HEK293 (cell line): ENCODE results near the gene MFSD11.

ENCODE experiments used
- HIC1 ChIP-seq: fragments of 450-650 bp; formaldehyde crosslinking; IDR thresholded peaks from 2 replicates; pipeline ENCODE4 v1.5.1; 2016; ENCODE audit warnings: missing biosample characterization, missing genetic modification characterization
- KLF1 ChIP-seq: fragments of 450-650 bp; formaldehyde crosslinking; IDR thresholded peaks from 2 replicates; pipeline ENCODE4 v1.5.1; 2016; ENCODE audit warnings: missing biosample characterization, missing genetic modification characterization
- KLF10 ChIP-seq: fragments of 450-650 bp; IDR thresholded peaks from 2 replicates; pipeline ENCODE4 v1.5.1; 2018; ENCODE audit warnings: missing biosample characterization, mild to moderate bottlenecking, missing genetic modification characterization
- KLF17 ChIP-seq: fragments of 450-650 bp; formaldehyde crosslinking; IDR thresholded peaks from 2 replicates; pipeline ENCODE4 v1.5.1; 2016; ENCODE audit warnings: missing biosample characterization, missing genetic modification characterization
- SCRT2 ChIP-seq: fragments of 450-650 bp; formaldehyde crosslinking; IDR thresholded peaks from 2 replicates; pipeline ENCODE4 v1.5.1; 2016; ENCODE audit warnings: missing biosample characterization, missing genetic modification characterization
- SP3 ChIP-seq: fragments of 450-650 bp; formaldehyde crosslinking; IDR thresholded peaks from 2 replicates; pipeline ENCODE4 v1.5.1; 2016; ENCODE audit warnings: missing biosample characterization, missing genetic modification characterization
- ZBTB11 ChIP-seq: fragments of 450-650 bp; formaldehyde crosslinking; conservative IDR thresholded peaks from 2 replicates; pipeline ENCODE4 v1.5.1; 2016; ENCODE audit warnings: low read depth, missing biosample characterization, missing genetic modification characterization
- ZBTB17 ChIP-seq: fragments of 450-650 bp; formaldehyde crosslinking; IDR thresholded peaks from 2 replicates; pipeline ENCODE4 v1.5.1; 2016; ENCODE audit warnings: missing biosample characterization, missing genetic modification characterization
- ZNF16 ChIP-seq: fragments of 450-650 bp; formaldehyde crosslinking; IDR thresholded peaks from 2 replicates; pipeline ENCODE4 v1.5.1; 2016; ENCODE audit warnings: low read depth, missing biosample characterization, missing genetic modification characterization
- ZNF174 ChIP-seq: fragments of 450-650 bp; formaldehyde crosslinking; IDR thresholded peaks from 2 replicates; pipeline ENCODE4 v1.5.0; 2017; ENCODE audit warnings: missing biosample characterization, mild to moderate bottlenecking, missing genetic modification characterization
- ZNF184 ChIP-seq: fragments of 450-650 bp; IDR thresholded peaks from 2 replicates; pipeline ENCODE4 v1.5.1; 2018; ENCODE audit warnings: missing biosample characterization, mild to moderate bottlenecking, missing genetic modification characterization
- ZNF324 ChIP-seq: fragments of 450-650 bp; formaldehyde crosslinking; IDR thresholded peaks from 2 replicates; pipeline ENCODE4 v1.5.1; 2016; ENCODE audit warnings: missing biosample characterization, missing genetic modification characterization
- ZNF548 ChIP-seq: fragments of 450-650 bp; formaldehyde crosslinking; IDR thresholded peaks from 2 replicates; pipeline ENCODE4 v1.5.1; 2016; ENCODE audit warnings: missing biosample characterization, missing genetic modification characterization
- ZNF600 ChIP-seq: fragments of 450-650 bp; formaldehyde crosslinking; IDR thresholded peaks from 2 replicates; pipeline ENCODE4 v1.5.1; 2016; ENCODE audit warnings: missing biosample characterization, missing genetic modification characterization
- ZNF629 ChIP-seq: fragments of 450-650 bp; formaldehyde crosslinking; IDR thresholded peaks from 2 replicates; pipeline ENCODE4 v1.5.1; 2017; ENCODE audit warnings: missing biosample characterization, missing genetic modification characterization
- ZNF660 ChIP-seq: fragments of 450-650 bp; IDR thresholded peaks from 2 replicates; pipeline ENCODE4 v1.5.1; 2018; ENCODE audit warnings: missing biosample characterization, mild to moderate bottlenecking, missing genetic modification characterization
- ZNF664 ChIP-seq: fragments of 450-650 bp; formaldehyde crosslinking; IDR thresholded peaks from 2 replicates; pipeline ENCODE4 v1.5.1; 2016; ENCODE audit warnings: missing biosample characterization, missing genetic modification characterization
- ZNF776 ChIP-seq: fragments of 450-650 bp; formaldehyde crosslinking; IDR thresholded peaks from 2 replicates; pipeline ENCODE4 v1.5.0; 2017; ENCODE audit warnings: missing biosample characterization, missing genetic modification characterization, borderline replicate concordance
- ZNF837 ChIP-seq: fragments of 450-650 bp; formaldehyde crosslinking; IDR thresholded peaks from 2 replicates; pipeline ENCODE4 v1.5.1; 2016; ENCODE audit warnings: missing biosample characterization, missing genetic modification characterization
- TF ChIP-seq, protein P1 (sequence below): fragments of 450-650 bp; formaldehyde crosslinking; IDR thresholded peaks from 2 replicates; pipeline ENCODE4 v1.5.1; 2016; ENCODE audit warnings: missing biosample characterization, missing genetic modification characterization
- TF ChIP-seq, protein P2 (sequence below): fragments of 450-650 bp; formaldehyde crosslinking; IDR thresholded peaks from 2 replicates; pipeline ENCODE4 v1.5.1; 2017; ENCODE audit warnings: missing biosample characterization, missing genetic modification characterization
- TF ChIP-seq, protein P3 (sequence below): fragments of 450-650 bp; formaldehyde crosslinking; IDR thresholded peaks from 2 replicates; pipeline ENCODE4 v1.5.1; 2016; ENCODE audit warnings: missing biosample characterization, missing genetic modification characterization, borderline replicate concordance
- TF ChIP-seq, protein P4 (sequence below): fragments of 450-650 bp; formaldehyde crosslinking; IDR thresholded peaks from 2 replicates; pipeline ENCODE4 v1.5.1; 2016; ENCODE audit warnings: missing biosample characterization, missing genetic modification characterization
- TF ChIP-seq, protein P5 (sequence below): IDR thresholded peaks from 2 replicates; pipeline ENCODE4 v1.6.1; 2011; ENCODE audit warnings: mild to moderate bottlenecking, low read depth, low read length, borderline replicate concordance

Gene MFSD11

DNA sequence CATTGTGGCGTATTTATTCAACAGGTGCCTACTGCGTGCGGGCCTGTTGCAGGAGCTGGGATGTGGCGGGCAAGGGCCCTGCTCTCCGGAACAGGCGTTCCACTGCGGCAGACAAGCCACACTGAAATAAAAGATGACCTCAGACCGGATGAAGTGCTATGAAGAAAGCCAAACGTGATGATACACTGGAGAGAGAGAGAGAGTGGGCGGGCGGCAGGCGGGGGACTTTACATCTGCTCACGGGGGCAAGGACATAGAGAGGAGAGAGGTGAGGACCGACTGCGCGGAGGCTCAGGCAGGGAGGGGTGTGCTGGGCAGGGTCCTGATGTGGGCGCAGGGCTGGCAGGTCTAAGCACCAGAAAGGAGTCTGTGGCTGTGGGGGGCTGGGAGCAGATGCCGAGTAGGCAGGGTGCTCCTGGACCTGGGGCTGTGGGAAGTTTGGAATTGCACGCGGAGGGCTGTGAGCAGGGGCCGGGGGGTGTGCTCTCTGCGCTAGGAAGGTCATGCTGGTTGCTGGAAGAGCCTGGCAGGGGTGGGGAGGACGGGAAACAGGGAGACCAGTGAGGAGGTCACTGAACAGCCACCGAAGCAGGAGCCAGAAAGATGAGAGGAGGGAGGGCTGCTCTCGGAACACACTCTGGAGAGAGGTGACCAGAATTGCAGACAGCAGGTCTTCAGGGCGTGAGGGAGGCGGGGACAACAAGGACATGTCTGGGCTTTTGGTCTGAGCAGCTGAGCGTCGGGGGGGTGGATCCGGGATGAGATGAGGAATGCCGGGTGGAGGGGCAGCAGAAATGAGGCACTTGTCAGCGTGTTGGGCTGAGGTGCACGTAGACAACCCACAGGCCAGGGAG, 37.1 kb upstream of the MFSD11 start (continued):
- TF ChIP-seq, protein P1, sequence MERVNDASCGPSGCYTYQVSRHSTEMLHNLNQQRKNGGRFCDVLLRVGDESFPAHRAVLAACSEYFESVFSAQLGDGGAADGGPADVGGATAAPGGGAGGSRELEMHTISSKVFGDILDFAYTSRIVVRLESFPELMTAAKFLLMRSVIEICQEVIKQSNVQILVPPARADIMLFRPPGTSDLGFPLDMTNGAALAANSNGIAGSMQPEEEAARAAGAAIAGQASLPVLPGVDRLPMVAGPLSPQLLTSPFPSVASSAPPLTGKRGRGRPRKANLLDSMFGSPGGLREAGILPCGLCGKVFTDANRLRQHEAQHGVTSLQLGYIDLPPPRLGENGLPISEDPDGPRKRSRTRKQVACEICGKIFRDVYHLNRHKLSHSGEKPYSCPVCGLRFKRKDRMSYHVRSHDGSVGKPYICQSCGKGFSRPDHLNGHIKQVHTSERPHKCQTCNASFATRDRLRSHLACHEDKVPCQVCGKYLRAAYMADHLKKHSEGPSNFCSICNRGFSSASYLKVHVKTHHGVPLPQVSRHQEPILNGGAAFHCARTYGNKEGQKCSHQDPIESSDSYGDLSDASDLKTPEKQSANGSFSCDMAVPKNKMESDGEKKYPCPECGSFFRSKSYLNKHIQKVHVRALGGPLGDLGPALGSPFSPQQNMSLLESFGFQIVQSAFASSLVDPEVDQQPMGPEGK = peak; percentile 96
- TF ChIP-seq ZNF837 (tag by site-specific recombination) (no peak), KLF1 (tag by site-specific recombination) (peak; percentile 58), ZBTB17 (tag by site-specific recombination) (peak; percentile 94), HIC1 (peak; percentile 77), ZNF600 (tag by site-specific recombination) (peak; percentile 98), ZNF548 (tag by site-specific recombination) (no peak), ZNF184 (tag by site-specific recombination) (0 out of 2 replicates have a peak, but pooled peaks have one; percentile 28), KLF17 (tag by site-specific recombination) (peak; percentile 93), SCRT2 (tag by site-specific recombination) (peak; percentile 100), ZNF16 (tag by site-specific recombination) (no peak), SP3 (tag by site-specific recombination) (peak; percentile 48), ZNF664 (tag by site-specific recombination) (no peak), ZNF174 (tag by site-specific recombination) (no peak), ZNF660 (tag by site-specific recombination) (peak; percentile 80), ZBTB11 (tag by site-specific recombination) (0 out of 2 replicates have a peak, but pooled peaks have one; percentile 14), ZNF629 (tag by site-specific recombination) (peak; percentile 95), ZNF324 (0 out of 2 replicates have a peak, but pooled peaks have one; percentile 12), ZNF776 (no peak), KLF10 (tag by site-specific recombination) (no peak)
- TF ChIP-seq, protein P2, sequence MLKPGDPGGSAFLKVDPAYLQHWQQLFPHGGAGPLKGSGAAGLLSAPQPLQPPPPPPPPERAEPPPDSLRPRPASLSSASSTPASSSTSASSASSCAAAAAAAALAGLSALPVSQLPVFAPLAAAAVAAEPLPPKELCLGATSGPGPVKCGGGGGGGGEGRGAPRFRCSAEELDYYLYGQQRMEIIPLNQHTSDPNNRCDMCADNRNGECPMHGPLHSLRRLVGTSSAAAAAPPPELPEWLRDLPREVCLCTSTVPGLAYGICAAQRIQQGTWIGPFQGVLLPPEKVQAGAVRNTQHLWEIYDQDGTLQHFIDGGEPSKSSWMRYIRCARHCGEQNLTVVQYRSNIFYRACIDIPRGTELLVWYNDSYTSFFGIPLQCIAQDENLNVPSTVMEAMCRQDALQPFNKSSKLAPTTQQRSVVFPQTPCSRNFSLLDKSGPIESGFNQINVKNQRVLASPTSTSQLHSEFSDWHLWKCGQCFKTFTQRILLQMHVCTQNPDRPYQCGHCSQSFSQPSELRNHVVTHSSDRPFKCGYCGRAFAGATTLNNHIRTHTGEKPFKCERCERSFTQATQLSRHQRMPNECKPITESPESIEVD (tag by site-specific recombination) = no peak
- TF ChIP-seq, protein P3, sequence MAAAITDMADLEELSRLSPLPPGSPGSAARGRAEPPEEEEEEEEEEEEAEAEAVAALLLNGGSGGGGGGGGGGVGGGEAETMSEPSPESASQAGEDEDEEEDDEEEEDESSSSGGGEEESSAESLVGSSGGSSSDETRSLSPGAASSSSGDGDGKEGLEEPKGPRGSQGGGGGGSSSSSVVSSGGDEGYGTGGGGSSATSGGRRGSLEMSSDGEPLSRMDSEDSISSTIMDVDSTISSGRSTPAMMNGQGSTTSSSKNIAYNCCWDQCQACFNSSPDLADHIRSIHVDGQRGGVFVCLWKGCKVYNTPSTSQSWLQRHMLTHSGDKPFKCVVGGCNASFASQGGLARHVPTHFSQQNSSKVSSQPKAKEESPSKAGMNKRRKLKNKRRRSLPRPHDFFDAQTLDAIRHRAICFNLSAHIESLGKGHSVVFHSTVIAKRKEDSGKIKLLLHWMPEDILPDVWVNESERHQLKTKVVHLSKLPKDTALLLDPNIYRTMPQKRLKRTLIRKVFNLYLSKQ = no peak
- TF ChIP-seq, protein P4, sequence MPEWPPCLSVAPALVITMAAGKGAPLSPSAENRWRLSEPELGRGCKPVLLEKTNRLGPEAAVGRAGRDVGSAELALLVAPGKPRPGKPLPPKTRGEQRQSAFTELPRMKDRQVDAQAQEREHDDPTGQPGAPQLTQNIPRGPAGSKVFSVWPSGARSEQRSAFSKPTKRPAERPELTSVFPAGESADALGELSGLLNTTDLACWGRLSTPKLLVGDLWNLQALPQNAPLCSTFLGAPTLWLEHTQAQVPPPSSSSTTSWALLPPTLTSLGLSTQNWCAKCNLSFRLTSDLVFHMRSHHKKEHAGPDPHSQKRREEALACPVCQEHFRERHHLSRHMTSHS (tag by site-specific recombination) = no peak
- TF ChIP-seq, protein P5, sequence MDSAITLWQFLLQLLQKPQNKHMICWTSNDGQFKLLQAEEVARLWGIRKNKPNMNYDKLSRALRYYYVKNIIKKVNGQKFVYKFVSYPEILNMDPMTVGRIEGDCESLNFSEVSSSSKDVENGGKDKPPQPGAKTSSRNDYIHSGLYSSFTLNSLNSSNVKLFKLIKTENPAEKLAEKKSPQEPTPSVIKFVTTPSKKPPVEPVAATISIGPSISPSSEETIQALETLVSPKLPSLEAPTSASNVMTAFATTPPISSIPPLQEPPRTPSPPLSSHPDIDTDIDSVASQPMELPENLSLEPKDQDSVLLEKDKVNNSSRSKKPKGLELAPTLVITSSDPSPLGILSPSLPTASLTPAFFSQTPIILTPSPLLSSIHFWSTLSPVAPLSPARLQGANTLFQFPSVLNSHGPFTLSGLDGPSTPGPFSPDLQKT = no peak
